Stimulated activated CD4-positive, alpha-beta T cell treated with anti-CD3 and anti-CD28 coated beads, Interleukin-2, amount 100 ng/mL, for 24 hours (primary cell): ENCODE measurements around the gene RPEL1.
A peak's percentile ranks its signal among the peaks of the same experiment; 100 is the strongest.
"Not testable (repeated sequence)": the region's sequence is repeated elsewhere in the genome, so short reads cannot be mapped to it uniquely, and the experiment has no call there.

Source experiments
- DNase-seq, 2 donors: peaks; one replicate each; pipeline ENCODE4 v3.0.0-alpha.2; 2020

Gene RPEL1

DNA sequence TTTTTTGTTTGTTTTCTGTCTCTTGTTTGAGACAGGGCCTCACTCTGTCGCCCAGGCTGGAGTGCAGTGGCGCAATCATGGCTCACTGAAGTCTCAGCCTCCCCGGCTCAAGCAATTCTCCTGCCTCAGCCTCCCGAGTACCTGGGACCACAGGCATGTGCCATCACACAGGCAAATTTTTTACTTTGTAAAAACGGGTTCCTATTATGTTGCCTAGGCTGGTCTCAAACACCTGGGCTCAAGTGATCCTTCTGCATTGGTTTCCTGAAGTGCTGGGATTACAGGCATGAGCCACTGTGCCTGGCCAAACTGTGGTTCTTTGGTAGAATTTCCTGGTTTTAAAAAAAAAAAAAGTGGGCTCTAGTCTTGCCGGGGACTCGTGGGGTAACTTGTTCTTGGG lies at the start of gene RPEL1:
Gene RPEL1 (plus strand): TSS at position 301 of the 400 bp plus-strand sequence. CDS start 110 bp downstream, outside the sequence.
- not testable (repeated sequence) for DNase-seq

DNA sequence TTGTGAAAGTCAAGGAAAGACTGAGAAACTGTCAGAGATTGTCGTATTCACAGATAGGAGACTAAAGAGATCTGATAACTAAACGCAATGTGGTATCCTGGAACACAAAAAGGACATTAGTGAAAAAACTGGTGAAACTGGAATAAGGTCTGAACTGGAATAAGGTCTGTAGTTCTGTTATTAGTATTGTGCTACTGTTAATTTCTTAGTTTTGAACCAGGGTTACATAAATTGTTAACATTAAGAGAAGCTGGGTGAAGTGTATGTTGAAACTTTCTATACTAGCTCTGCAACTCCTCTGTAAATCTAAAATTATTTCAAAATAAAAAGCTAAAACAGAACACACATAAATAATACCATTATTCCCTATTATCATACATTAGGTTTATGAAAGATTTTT lies 49.2 kb upstream of the RPEL1 start:
- no peak for DNase-seq

GRCh38 chr10:103197174-103197573 lies 48.5 kb upstream of the RPEL1 start:
- DNase-seq = peak in 1 of 2 donors; percentile 23

- DNase-seq = no peak
Observed at GRCh38 chr10:103197903-103198302, 47.8 kb upstream of the RPEL1 start.

GRCh38 chr10:103198648-103199047 lies 47.0 kb upstream of the RPEL1 start:
- no peak for DNase-seq

GRCh38 chr10:103199488-103199887 lies 46.2 kb upstream of the RPEL1 start:
- DNase-seq = no peak

DNA sequence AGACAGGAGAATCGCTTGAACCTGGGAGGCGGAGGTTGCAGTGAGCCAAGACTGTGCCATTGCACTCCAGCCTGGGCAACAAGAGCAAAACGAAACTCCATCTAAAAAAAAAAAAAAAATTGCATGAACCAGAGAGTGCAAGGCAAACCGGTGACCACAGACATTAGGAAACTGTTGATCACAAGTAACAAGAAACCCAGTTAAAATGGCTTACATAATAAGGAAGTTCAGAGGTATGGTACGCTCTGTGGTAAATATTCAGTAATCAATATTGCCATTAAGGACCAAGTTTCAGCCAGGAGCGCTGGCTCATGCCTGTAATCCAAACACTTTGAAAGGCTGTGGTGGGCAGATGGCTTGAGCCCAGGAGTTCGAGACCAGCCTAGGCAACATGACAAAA lies 43.4 kb upstream of the RPEL1 start:
- no peak for DNase-seq

GRCh38 chr10:103203466-103203865 lies 42.2 kb upstream of the RPEL1 start:
- no peak for DNase-seq

GRCh38 chr10:103204353-103205255 lies 41.1 kb upstream of the RPEL1 start:
- no peak for DNase-seq

DNA sequence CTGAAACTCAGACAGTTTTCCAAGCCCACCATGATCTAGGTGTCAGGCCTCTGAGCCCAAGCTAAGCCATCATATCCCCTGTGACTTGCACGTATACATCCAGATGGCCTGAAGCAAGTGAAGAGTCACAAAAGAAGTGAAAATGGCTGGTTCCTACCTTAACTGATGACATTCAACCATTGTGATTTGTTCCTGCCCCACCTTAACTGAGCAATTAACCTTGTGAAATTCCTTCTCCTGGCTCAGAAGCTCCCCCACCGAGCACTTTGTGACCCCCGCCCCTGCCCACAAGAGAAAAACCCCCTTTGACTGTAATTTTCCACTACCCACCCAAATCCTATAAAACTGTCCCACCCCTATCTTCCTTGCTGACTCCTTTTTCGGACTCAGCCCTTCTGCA lies 40.3 kb upstream of the RPEL1 start:
- DNase-seq = not testable (repeated sequence)

- DNase-seq = not testable (repeated sequence)
Observed at GRCh38 chr10:103206715-103207114, 39.0 kb upstream of the RPEL1 start.

GRCh38 chr10:103207141-103207540 lies 38.5 kb upstream of the RPEL1 start:
- DNase-seq = no peak

DNA sequence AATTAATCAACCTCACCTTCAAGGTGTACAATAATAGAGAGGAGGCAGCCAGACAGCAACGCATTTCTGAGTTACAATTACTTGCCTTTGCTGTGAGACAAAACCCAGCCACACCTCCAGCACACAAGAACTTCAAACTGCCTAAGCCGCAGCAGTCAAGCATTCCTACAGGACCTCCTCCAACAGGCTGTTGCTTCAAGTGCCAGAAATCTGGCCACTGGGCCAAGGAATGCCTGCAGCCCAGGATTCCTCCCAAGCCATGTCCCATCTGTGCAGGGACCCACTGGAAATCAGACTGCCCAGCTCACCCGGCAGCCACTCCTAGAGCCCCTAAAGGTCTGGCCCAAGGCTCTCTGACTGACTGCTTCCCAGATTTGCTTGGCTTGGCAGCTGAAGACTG lies 38.0 kb upstream of the RPEL1 start:
- not testable (repeated sequence) for DNase-seq

DNA sequence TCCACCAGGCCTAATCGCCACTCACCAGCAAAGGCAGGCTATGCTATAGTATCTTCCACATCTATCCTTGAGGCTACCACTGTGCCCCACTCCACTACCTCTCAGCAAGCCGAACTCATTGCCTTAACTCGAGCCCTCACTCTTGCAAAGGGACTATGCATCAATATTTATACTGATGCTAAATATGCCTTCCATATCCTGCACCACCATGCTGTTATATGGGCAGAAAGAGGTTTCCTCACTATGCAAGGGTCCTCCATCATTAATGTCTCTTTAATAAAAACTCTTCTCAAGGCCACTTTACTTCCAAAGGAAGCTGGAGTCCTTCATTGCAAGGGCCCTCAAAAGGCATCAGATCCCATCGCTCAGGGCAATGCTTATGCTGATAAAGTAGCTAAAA lies 35.4 kb upstream of the RPEL1 start:
- not testable (repeated sequence) for DNase-seq

- DNase-seq = no peak
Observed at GRCh38 chr10:103215601-103216000, 30.1 kb upstream of the RPEL1 start.

DNA sequence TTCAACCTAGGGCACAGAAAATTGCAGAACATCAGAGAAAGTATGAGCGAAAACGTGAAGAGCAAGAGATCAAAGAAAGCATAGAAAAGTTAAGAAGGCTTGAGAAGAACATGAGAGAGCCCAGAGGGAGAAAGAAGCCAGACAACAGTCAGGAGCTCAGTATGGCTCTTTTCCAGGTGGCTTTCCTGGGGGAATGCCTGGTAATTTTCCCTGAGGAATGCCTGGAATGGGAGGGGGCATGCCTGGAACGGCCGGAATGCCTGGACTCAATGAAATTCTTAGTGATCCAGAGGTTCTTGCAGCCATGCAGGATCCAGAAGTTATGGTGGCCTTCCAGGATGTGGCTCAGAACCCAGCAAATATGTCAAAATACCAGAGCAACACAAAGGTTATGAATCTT lies 29.3 kb upstream of the RPEL1 start:
- not testable (repeated sequence) for DNase-seq

GRCh38 chr10:103224133-103224532 lies 21.6 kb upstream of the RPEL1 start:
- no peak for DNase-seq

DNA sequence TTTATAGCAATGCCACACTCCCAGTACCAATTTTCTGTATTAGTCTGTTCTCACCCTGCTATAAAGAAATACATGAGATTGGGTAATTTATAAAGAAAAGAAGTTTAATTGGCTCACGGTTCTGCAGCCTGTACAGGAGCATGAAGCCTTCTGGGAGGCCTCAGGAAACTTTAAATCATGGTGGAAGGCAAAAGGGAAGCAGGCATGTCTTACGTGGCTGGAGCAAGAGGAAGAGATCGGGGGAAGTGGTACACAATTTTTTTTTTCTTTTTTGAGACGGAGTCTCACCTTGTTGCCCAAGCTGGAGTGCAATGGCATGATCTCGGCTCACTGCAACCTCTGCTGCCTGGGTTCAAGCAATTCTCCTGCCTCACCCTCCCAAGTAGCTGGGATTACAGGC lies 21.0 kb upstream of the RPEL1 start:
- DNase-seq = not testable (repeated sequence)

- no peak for DNase-seq
Observed at GRCh38 chr10:103225939-103226338, 19.7 kb upstream of the RPEL1 start.

GRCh38 chr10:103227416-103227815 lies 18.3 kb upstream of the RPEL1 start:
- DNase-seq = no peak

- no peak for DNase-seq
Observed at GRCh38 chr10:103231047-103231551, 14.6 kb upstream of the RPEL1 start.

GRCh38 chr10:103232131-103232673 lies 13.5 kb upstream of the RPEL1 start:
- no peak for DNase-seq

DNA sequence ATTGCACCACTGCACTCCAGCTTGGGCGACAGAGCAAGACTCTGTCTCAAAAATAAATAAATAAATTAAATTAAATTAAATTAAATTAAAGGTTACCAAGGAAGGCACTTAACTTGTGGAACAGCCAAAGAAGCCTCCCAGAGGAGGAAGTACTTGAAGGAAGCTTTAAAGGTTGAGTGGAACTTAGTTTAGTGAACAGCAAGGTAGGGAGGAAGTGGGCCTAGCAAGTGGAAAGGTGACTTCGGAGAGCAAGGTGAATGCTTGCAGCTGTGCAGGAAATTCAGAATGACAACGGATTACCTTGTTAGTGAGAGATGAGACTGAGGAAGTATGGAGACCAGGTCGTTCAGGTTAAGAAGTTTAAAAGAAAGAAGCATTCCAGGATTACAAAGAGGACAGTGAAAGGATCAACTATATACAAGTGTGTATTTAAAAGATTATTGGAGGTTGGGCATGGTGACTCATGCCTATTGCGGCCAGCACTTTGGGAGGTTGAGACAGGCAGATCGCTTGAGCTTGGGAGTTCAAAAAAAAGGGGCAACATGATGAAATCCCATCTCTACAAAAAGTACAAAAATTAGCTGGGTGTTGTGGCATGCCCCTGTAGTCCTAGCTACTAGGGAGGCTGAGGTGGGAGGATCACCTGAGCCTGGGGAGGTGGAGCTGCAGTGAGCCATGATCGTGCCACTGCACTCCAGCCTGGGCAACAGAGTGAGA lies 12.8 kb upstream of the RPEL1 start:
- no peak for DNase-seq

GRCh38 chr10:103235775-103236174 lies 9.9 kb upstream of the RPEL1 start:
- no peak for DNase-seq
